Activated naive CD8-positive, alpha-beta T cell treated with anti-CD3 and anti-CD28 coated beads, Interleukin-2, amount 10 ng/mL, durations not matched to agents 7 days and 5 days (primary cell): ENCODE data around the gene CCDC88A. TPM values are rescaled to one million over a fixed set of nuclear protein-coding genes. Genes with fewer than 3 reads are reported as not detected.
"Not testable (repeated sequence)": the region's sequence is repeated elsewhere in the genome, so short reads cannot be mapped to it uniquely, and the experiment has no call there.

ENCODE experiments used
- ATAC-seq: fragments of 150-1000 bp; cut with Tn5 transposase; one replicate; pipeline ENCODE4 v1.10.0; 2021; ENCODE audit warnings: low read depth, moderate library complexity
- POLR2A ChIA-PET: fragments of 350-600 bp; sonication (Branson Sonifier 250); formaldehyde crosslinking; loops from one replicate; lab custom pipeline; 2021; ENCODE audit warnings: antibody characterized with exemption; lab: Charles Lee
- DNase-seq: peaks from one replicate; pipeline ENCODE4 v3.0.0; 2021
- H3K27ac Mint-ChIP-seq: one replicate; pipeline ENCODE4 v1.8.0; 2022; ENCODE audit warnings: mild to moderate bottlenecking, mixed read lengths
- H3K27me3 Mint-ChIP-seq: one replicate; pipeline ENCODE4 v1.8.0; 2022; ENCODE audit warnings: mild to moderate bottlenecking, moderate library complexity, mixed read lengths
- H3K36me3 Mint-ChIP-seq: one replicate; pipeline ENCODE4 v1.8.0; 2021; ENCODE audit warnings: mild to moderate bottlenecking, mixed read lengths
- H3K4me1 Mint-ChIP-seq: one replicate; pipeline ENCODE4 v1.8.0; 2021; ENCODE audit warnings: mixed read lengths
- H3K4me3 Mint-ChIP-seq: one replicate; pipeline ENCODE4 v1.8.0; 2022; ENCODE audit warnings: mild to moderate bottlenecking, moderate library complexity, mixed read lengths
- H3K9me3 Mint-ChIP-seq: one replicate; pipeline ENCODE4 v1.8.0; 2021; ENCODE audit warnings: mixed read lengths
- total RNA-seq, 2 experiments: library from RNA; stranded (reverse); gene quantifications; one replicate each; pipeline ENCODE4 v1.2.3, GENCODE V29; 2021

Gene CCDC88A, protein sequence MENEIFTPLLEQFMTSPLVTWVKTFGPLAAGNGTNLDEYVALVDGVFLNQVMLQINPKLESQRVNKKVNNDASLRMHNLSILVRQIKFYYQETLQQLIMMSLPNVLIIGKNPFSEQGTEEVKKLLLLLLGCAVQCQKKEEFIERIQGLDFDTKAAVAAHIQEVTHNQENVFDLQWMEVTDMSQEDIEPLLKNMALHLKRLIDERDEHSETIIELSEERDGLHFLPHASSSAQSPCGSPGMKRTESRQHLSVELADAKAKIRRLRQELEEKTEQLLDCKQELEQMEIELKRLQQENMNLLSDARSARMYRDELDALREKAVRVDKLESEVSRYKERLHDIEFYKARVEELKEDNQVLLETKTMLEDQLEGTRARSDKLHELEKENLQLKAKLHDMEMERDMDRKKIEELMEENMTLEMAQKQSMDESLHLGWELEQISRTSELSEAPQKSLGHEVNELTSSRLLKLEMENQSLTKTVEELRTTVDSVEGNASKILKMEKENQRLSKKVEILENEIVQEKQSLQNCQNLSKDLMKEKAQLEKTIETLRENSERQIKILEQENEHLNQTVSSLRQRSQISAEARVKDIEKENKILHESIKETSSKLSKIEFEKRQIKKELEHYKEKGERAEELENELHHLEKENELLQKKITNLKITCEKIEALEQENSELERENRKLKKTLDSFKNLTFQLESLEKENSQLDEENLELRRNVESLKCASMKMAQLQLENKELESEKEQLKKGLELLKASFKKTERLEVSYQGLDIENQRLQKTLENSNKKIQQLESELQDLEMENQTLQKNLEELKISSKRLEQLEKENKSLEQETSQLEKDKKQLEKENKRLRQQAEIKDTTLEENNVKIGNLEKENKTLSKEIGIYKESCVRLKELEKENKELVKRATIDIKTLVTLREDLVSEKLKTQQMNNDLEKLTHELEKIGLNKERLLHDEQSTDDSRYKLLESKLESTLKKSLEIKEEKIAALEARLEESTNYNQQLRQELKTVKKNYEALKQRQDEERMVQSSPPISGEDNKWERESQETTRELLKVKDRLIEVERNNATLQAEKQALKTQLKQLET (N-terminal part only)
- total RNA-seq: 10 to 100 TPM; 19.5 to 20.3 TPM

DNA sequence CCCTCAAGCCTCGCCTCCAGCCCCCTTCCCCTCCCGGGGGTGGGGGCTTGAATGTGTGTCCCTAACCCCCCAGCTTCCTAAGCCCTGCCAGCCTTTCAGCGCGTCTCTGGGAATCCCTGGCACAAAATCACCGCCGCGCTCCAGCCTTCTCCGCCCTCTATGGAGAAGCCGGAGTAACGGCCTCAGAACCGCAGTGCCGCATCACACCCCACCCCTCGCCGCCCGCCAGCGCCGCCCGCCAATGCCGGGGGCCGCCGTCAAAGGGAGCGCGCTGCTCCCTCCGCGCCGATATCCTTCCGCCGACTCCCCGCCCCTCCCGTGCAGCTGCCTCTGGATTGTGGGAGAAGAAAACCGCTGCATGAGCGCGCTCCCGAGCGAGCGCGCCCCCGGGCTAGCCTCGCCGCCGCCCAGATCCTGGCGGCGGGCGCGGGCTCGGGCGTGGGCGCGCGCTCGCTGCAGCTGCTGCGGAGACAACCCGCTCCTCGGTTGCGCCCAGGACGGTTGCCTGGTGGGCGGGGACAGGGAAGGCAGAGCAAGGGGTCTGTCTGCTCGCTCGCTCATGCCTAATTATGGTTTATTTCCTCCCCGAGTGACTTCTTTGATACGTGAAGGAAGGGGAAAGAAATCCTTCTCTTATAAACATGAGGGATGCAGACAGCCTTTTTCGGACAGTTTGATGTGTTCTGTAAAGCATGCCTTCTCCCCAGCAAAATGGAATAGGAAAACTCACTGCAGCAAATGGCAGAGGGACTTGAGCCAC, at the start of gene CCDC88A:
TSS of gene CCDC88A (minus strand) at position 178 of the 760 bp plus-strand sequence. CDS start 777 bp downstream, outside the sequence.
- DNase-seq (peak; percentile 90), ATAC-seq (peak; percentile 90)
- H3K36me3 Mint-ChIP-seq: no peaks in the 10 kb centered on the region
- H3K27ac Mint-ChIP-seq: peak within 1 kb of the TSS; percentile 83
- H3K4me1 Mint-ChIP-seq: peaks cover 22% of the 10 kb centered on the region
- no peaks in the 10 kb centered on the region for H3K9me3 Mint-ChIP-seq
- peaks cover 9% of the 10 kb centered on the region for H3K27me3 Mint-ChIP-seq
- POLR2A ChIA-PET: interaction anchor here (0.6 to 1.3 kb wide), 4 partner anchors 133 to 198 kb away, joined by 3 read pairs; no protein-coding TSS in a partner anchor
- peak within 1 kb of the TSS; percentile 91 for H3K4me3 Mint-ChIP-seq

DNA sequence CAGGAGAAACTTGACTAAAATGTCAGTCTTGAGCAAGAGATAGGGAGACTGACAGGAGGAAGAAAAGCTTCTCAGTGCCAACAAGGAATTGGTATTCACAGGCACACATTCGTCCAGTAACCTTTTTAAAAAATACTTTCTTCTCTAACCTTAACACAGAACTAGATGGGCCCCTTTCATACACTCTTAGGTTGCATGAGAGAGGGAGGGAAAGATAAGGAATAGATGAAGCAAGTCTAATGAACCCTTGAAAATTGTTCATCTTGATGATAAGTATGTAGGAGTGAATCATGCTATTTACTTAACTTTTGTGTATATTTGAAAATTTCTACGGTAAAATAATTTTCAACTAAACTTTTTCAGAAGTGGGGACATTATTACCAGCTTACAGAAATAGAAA, 42.0 kb upstream of the CCDC88A start:
- POLR2A ChIA-PET: no interaction called here

DNA sequence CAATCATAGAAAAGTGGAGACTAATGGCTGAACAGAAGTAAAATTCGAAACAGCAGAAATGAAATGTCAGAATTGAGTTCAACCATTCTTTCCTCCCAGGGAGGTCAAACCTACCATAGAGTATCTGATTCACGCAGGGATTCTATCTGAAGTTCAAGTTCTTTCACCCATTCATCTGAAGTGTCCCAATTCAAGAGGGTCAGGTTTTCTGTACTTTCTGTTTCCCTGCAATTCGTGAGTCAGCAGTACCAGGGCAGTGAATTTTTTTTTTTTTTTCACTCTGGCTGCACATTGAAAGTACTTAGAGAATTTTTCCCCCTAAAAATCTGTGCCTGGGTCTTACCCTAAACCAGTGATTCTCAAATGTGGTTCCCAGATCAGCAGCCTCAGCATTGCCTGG, 40.9 kb upstream of the CCDC88A start:
- no peak for ATAC-seq
- peaks cover 1% of the 10 kb centered on the region for H3K9me3 Mint-ChIP-seq
- POLR2A ChIA-PET: no interaction called here

More for the DNA sequence above, 42.0 kb upstream of the CCDC88A start:
- H3K9me3 Mint-ChIP-seq: peaks cover 1% of the 10 kb centered on the region
- ATAC-seq: no peak
- H3K36me3 Mint-ChIP-seq: no peaks in the 10 kb centered on the region
- H3K4me3 Mint-ChIP-seq: no peak overlapping the region
- no peak for DNase-seq
- H3K27me3 Mint-ChIP-seq: peaks cover 8% of the 10 kb centered on the region
- H3K4me1 Mint-ChIP-seq: peaks cover 4% of the 10 kb centered on the region
- no peak overlapping the region for H3K27ac Mint-ChIP-seq

DNA sequence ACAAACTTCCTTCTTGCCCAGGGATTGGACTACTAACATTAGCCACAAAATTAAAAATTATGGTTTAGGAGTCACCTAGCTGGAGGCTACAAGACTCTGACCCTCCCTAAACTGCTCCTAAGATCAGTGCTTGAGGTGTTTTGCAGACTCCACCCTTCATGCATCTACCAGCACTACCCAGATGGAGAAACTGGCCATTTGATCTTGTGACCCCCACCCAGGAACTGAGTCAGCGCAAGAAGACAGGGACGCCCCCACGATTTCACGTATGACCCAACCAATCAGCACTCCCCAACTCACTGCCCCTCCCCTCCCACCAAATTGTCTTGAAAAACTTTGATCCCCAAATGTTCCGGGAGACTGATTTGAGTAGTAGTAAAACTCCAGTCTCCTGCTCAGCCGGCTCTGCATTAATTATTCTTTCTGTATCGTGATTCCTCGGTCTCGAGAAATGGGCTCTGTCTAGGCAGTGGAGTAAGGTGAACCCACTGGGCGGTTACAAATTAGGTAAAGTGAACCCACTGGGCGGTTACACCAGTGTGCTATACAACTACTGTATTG, 40.1 kb upstream of the CCDC88A start:
- no peak for ATAC-seq
- Mint-ChIP-seq H3K4me1 (peaks cover 4% of the 10 kb centered on the region), H3K36me3 (no peaks in the 10 kb centered on the region), H3K27ac (no peak overlapping the region), H3K4me3 (no peak overlapping the region), H3K9me3 (peaks cover 1% of the 10 kb centered on the region), H3K27me3 (peaks cover 8% of the 10 kb centered on the region)
- DNase-seq: no peak
- POLR2A ChIA-PET: no interaction called here

More for the DNA sequence above, 40.9 kb upstream of the CCDC88A start:
- peaks cover 8% of the 10 kb centered on the region for H3K27me3 Mint-ChIP-seq
- DNase-seq: no peak
- no peaks in the 10 kb centered on the region for H3K36me3 Mint-ChIP-seq
- H3K27ac Mint-ChIP-seq: no peak overlapping the region
- H3K4me3 Mint-ChIP-seq: no peak overlapping the region
- H3K4me1 Mint-ChIP-seq: peaks cover 4% of the 10 kb centered on the region

DNA sequence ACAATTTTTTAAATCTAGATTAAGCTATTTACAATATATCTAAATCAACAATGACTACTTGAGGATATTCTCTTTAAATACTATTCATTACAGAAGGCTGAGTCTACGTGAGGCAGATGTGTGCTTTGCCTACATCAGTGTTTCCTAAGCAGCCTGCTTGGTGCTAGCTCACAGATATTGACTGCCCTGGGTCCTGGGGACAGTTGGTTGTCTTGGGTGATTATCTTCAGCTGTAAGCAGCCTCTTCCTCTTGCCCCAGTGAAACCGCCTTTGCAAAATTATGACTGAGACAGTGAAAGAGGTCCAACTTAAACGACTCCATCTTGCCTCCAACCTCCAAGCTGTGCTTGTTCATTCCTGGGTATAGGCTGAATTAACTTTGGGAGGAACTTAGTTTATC, 39.6 kb upstream of the CCDC88A start:
- DNase-seq: no peak
- H3K4me3 Mint-ChIP-seq: no peak overlapping the region
- H3K4me1 Mint-ChIP-seq: peaks cover 4% of the 10 kb centered on the region
- no peaks in the 10 kb centered on the region for H3K36me3 Mint-ChIP-seq
- ATAC-seq: no peak
- peaks cover 1% of the 10 kb centered on the region for H3K9me3 Mint-ChIP-seq
- POLR2A ChIA-PET: no interaction called here
- H3K27ac Mint-ChIP-seq: no peak overlapping the region
- H3K27me3 Mint-ChIP-seq: peaks cover 8% of the 10 kb centered on the region

DNA sequence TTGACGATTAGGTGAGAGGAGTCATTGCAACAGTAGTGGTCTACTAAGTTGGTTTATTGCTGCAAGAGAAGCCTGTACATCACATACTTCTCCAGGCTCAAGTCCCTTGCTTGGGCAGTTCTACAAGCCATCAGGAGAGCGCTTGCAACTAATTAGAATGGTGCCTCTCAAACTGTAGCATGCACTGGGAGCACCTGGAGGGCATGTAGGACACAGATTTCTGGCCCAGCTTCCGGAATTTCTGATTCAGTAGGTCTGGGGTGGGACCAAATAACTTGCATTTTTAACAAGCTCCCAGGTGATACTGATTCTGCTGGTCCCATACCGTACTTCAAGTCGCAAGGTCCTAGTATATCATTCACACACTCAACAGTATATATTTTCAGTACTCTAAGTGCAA, 34.5 kb upstream of the CCDC88A start:
- no peaks in the 10 kb centered on the region for H3K4me1 Mint-ChIP-seq
- DNase-seq (no peak), ATAC-seq (no peak)
- no peak overlapping the region for H3K4me3 Mint-ChIP-seq
- H3K9me3 Mint-ChIP-seq: no peaks in the 10 kb centered on the region
- POLR2A ChIA-PET: no interaction called here
- H3K36me3 Mint-ChIP-seq: no peaks in the 10 kb centered on the region
- peaks cover 3% of the 10 kb centered on the region for H3K27me3 Mint-ChIP-seq
- H3K27ac Mint-ChIP-seq: no peak overlapping the region

DNA sequence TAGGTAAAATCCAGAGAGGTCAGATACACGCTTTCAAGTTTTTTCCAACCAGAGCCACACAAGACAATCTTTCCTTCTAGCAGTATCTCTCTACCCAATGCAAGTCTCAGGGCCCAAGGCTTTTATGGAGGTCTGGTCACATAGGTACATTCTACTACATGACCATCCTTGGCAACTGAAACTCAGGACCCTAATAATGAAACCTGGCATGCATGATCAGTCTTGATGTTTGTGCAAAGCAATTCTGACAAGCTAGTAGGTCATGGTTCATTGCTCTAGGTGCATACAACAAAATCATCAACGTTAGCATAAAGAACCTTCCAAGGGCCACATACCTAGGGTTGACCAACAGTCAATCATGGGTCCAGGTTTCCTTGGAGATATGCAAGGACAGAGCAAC, 33.2 kb upstream of the CCDC88A start:
- no peaks in the 10 kb centered on the region for H3K36me3 Mint-ChIP-seq
- ATAC-seq: no peak
- DNase-seq: no peak
- no peak overlapping the region for H3K4me3 Mint-ChIP-seq
- no peaks in the 10 kb centered on the region for H3K4me1 Mint-ChIP-seq
- POLR2A ChIA-PET: no interaction called here
- no peak overlapping the region for H3K27ac Mint-ChIP-seq
- H3K27me3 Mint-ChIP-seq: peaks cover 3% of the 10 kb centered on the region
- H3K9me3 Mint-ChIP-seq: no peaks in the 10 kb centered on the region

DNA sequence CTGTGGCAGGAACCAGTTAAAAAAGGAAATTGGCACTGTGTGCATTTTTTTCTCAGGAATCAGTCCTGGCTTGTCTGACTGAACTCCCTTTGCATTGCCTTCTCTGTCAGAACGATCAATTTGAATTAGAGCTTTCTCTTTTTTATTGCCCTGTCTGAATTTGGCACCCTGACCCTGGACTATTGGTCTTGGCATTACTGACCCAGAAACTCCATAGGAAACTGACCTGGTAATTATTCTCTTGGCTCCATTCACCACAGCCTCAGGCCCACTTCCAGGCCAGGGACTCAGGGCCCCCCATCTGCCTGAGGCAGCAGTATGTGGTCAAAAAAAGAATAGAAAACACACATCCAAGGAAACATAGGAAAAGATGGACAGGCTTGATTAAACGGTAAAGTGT, 32.0 kb upstream of the CCDC88A start:
- ATAC-seq (no peak), DNase-seq (no peak)
- POLR2A ChIA-PET: no interaction called here
- no peak overlapping the region for H3K4me3 Mint-ChIP-seq
- H3K27ac Mint-ChIP-seq: no peak overlapping the region
- no peaks in the 10 kb centered on the region for H3K36me3 Mint-ChIP-seq
- peaks cover 3% of the 10 kb centered on the region for H3K27me3 Mint-ChIP-seq
- H3K4me1 Mint-ChIP-seq: no peaks in the 10 kb centered on the region
- no peaks in the 10 kb centered on the region for H3K9me3 Mint-ChIP-seq

DNA sequence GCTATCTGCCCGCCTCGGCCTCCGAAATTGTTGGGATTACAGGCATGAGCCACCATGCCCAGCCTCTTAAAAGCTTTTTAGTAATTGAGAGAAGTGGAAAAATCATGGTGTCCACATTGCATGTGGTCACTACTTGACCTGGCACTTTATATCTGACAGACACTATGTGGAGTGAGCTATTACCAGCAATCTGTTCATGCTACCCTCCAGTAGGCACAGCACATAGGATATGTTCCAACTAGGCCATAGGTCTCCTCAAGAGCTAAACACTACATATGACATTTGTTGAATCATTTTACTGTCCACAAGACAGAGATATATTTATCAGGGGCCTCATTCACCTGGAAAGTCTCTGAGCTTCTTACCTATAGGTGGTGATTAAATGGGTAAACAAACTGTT, 30.4 kb upstream of the CCDC88A start:
- ATAC-seq, H3K27me3 Mint-ChIP-seq, DNase-seq, H3K27ac Mint-ChIP-seq, POLR2A ChIA-PET, H3K36me3 Mint-ChIP-seq, H3K4me3 Mint-ChIP-seq, H3K4me1 Mint-ChIP-seq, H3K9me3 Mint-ChIP-seq: not testable (repeated sequence)

DNA sequence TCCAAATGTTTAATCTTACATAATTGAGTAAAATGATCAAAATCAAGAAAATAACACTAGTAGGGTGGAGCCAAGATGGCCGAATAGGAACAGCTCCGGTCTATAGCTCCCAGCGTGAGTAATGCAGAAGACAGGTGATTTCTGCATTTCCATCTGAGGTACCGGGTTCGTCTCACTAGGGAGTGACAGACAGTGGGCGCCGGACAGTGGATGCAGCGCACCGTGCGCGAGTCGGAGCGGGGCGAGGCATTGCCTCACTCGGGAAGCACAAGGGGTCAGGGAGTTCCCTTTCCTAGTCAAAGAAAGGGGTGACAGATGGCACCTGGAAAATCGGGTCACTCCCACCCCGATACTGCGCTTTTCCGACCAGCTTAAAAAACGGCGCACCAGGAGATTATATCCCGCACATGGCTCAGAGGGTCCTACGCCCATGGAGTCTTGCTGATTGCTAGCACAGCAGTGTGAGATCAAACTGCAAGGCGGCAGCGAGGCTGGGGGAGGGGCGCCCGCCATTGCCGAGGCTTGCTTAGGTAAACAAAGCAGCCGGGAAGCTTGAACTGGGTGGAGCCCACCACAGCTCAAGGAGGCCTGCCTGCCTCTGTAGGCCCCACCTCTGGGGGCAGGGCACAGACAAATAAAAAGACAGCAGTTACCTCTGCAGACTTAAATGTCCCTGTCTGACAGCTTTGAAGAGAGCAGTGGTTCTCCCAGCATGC, 22.5 kb upstream of the CCDC88A start:
- H3K9me3 Mint-ChIP-seq, H3K4me1 Mint-ChIP-seq, DNase-seq, H3K27me3 Mint-ChIP-seq, ATAC-seq, H3K4me3 Mint-ChIP-seq, H3K36me3 Mint-ChIP-seq, H3K27ac Mint-ChIP-seq, POLR2A ChIA-PET: not testable (repeated sequence)

DNA sequence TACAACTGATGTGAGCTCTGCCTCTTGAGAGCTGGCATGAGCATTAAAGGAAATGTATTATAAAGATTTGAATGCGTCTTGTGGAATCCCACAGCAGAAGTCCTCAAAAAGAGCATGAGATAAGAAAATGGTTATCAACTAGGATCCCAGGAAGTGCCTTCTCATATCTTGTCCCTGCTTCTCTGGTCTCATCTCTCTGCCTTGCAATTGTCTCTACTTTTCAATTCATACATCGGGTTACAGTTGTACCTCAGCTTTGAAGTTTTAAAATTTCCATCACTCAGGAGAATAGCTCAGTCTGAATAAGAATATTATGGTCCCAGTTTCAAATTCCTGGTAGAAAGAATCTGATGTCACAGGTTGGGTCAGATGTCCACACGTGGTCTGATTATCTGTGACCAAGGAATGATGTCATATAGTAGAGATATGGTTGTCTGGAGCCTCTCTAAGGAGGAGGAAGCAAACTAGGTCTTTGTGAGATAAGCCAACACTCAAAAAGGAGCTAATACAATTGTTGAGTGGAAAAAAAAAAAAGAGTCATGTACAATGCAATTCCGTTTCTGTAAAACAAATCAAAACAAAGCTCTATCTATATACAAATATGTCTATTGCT, 21.7 kb upstream of the CCDC88A start:
- Mint-ChIP-seq H3K36me3 (no peaks in the 10 kb centered on the region), H3K4me3 (no peak overlapping the region), H3K27me3 (peaks cover 6% of the 10 kb centered on the region), H3K27ac (no peak overlapping the region), H3K9me3 (no peaks in the 10 kb centered on the region), H3K4me1 (no peaks in the 10 kb centered on the region)
- no peak for ATAC-seq
- DNase-seq: no peak
- POLR2A ChIA-PET: no interaction called here

DNA sequence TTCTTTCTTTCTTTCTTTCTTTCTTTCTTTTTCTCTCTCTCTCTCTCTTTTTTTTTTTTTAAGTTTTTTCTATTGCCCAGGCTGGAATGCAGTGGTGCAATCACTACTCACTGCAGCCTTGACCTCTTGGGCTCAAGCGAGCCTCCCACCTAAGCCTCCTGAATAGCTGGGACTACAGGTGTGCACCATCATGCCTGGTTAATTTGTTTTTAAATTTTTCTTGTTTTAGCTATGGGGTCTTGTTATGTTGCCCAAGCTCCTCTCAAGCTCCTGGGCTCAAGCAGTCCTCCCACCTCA, 19.4 kb upstream of the CCDC88A start:
- ATAC-seq (no peak), DNase-seq (no peak)
- Mint-ChIP-seq H3K4me3 (no peak overlapping the region), H3K27me3 (peaks cover 3% of the 10 kb centered on the region), H3K4me1 (no peaks in the 10 kb centered on the region), H3K27ac (no peak overlapping the region), H3K9me3 (no peaks in the 10 kb centered on the region), H3K36me3 (no peaks in the 10 kb centered on the region)
- POLR2A ChIA-PET: interaction anchor here (0.6 kb wide), 1 partner anchor 32 kb away, joined by 3 read pairs; no protein-coding TSS in a partner anchor
